OCI-LY3 (cell line): ENCODE data around the gene MRPS31.

Experiments used
- H2AFZ ChIP-seq: fragments of 200-600, 300-600 bp; shearing (Covaris generic); 2 replicates; pipeline ENCODE4 v1.6.0; 2014; ENCODE audit warnings: antibody characterized with exemption, low read depth, low read length
- H3K27ac ChIP-seq: fragments of 200-600, 300-600 bp; sonication (generic); 2 replicates; pipeline ENCODE4 v1.5.1; 2014; ENCODE audit warnings: mild to moderate bottlenecking, low read length, moderate library complexity, mixed read lengths
- H3K27me3 ChIP-seq: fragments of 200-600, 300-600 bp; sonication (generic); 2 replicates; pipeline ENCODE4 v1.6.1; 2014; ENCODE audit warnings: low read depth, low read length, mixed read lengths
- H3K36me3 ChIP-seq: fragments of 200-600, 300-600 bp; sonication (generic); replicated peaks from 2 replicates; pipeline ENCODE3; 2014; ENCODE audit warnings: low read depth, low read length, mixed read lengths
- H3K4me1 ChIP-seq: fragments of 300-600, 200-600 bp; sonication (generic); 2 replicates; pipeline ENCODE4 v1.6.1; 2014; ENCODE audit warnings: low read length, mixed read lengths
- H3K4me2 ChIP-seq: fragments of 200-600, 300-600 bp; sonication (generic); 2 replicates; pipeline ENCODE4 v1.6.1; 2014; ENCODE audit warnings: low read length, mixed read lengths
- H3K4me3 ChIP-seq: fragments of 300-600, 200-600 bp; sonication (generic); 2 replicates; pipeline ENCODE4 v1.5.1; 2014; ENCODE audit warnings: antibody characterized with exemption, mild to moderate bottlenecking, low read length, moderate library complexity
- H3K79me2 ChIP-seq: fragments of 300-600, 200-600 bp; shearing (Covaris generic); 2 replicates; pipeline ENCODE4 v1.6.1; 2014; ENCODE audit warnings: mild to moderate bottlenecking, low read length, mixed read lengths
- H3K9ac ChIP-seq: fragments of 300-600, 200-600 bp; shearing (Covaris generic); 2 replicates; pipeline ENCODE4 v1.6.0; 2014; ENCODE audit warnings: mild to moderate bottlenecking, low read length, moderate library complexity
- H3K9me3 ChIP-seq: fragments of 200-600, 300-600 bp; shearing (Covaris generic); 2 replicates; pipeline ENCODE4 v1.6.1; 2014; ENCODE audit warnings: low read length, mixed read lengths; ENCODE audit not compliant: insufficient read depth
- H4K20me1 ChIP-seq: fragments of 200-600, 300-600 bp; sonication (generic); 2 replicates; pipeline ENCODE4 v1.6.1; 2016; ENCODE audit warnings: low read length, mixed read lengths; ENCODE audit not compliant: insufficient read depth
- EZH2phosphoT487 ChIP-seq: fragments of 200-600 bp; shearing (Covaris generic); IDR thresholded peaks from 2 replicates; pipeline ENCODE4 v1.6.1; 2018; ENCODE audit warnings: antibody characterized with exemption, mixed run types, low read depth
- TF ChIP-seq, protein P1 (sequence below): fragments of 200-600, 300-600 bp; sonication (generic); IDR thresholded peaks from 2 replicates; pipeline ENCODE4 v1.5.1; 2014; ENCODE audit warnings: antibody characterized with exemption, low read length, low read depth

MRPS31 gene

GRCh38 chr13:40694426-40694825, 76.6 kb downstream of the MRPS31 start:
- Histone ChIP-seq H3K4me3 (no peak overlapping the region), H3K9me3 (no peaks in the 10 kb centered on the region), H3K4me2 (peak overlapping the region; percentile 30; the same call in 1 of the 2 replicates), H3K9ac (no peak overlapping the region), H3K27ac (no peak overlapping the region), H2AFZ (peak overlapping the region; percentile 23; the same call in 1 of the 2 replicates), H3K27me3 (no peaks in the 10 kb centered on the region), H3K79me2 (no peaks in the 10 kb centered on the region), H3K36me3 (no peaks in the 10 kb centered on the region), H4K20me1 (no peaks in the 10 kb centered on the region), H3K4me1 (peaks cover 11% of the 10 kb centered on the region)
- TF ChIP-seq EZH2phosphoT487, result no peak
- TF ChIP-seq, protein P1, sequence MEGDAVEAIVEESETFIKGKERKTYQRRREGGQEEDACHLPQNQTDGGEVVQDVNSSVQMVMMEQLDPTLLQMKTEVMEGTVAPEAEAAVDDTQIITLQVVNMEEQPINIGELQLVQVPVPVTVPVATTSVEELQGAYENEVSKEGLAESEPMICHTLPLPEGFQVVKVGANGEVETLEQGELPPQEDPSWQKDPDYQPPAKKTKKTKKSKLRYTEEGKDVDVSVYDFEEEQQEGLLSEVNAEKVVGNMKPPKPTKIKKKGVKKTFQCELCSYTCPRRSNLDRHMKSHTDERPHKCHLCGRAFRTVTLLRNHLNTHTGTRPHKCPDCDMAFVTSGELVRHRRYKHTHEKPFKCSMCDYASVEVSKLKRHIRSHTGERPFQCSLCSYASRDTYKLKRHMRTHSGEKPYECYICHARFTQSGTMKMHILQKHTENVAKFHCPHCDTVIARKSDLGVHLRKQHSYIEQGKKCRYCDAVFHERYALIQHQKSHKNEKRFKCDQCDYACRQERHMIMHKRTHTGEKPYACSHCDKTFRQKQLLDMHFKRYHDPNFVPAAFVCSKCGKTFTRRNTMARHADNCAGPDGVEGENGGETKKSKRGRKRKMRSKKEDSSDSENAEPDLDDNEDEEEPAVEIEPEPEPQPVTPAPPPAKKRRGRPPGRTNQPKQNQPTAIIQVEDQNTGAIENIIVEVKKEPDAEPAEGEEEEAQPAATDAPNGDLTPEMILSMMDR, result no peak

DNA sequence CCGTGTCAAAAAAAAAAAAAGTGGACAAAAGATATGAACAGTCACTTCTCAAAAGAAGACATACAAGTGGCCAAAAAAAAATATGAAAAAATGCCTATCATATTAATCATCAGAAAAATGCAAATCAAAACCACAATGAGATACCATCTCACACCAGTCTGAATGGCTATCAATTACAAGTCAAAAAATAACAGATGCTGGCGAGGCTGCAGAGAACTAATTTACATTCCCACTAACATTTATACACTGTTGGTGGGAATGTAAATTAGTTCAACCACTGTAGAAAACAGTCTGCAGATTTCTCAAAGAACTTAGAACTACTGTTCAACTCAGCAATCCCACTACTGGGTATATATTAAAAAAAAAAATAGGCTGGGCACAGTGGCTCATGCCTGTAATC, 78.0 kb downstream of the MRPS31 start:
- Histone ChIP-seq H3K27ac (no peak overlapping the region), H3K9ac (no peak overlapping the region), H3K79me2 (no peaks in the 10 kb centered on the region), H2AFZ (no peak overlapping the region), H3K4me1 (peaks cover 11% of the 10 kb centered on the region), H3K4me2 (no peak overlapping the region), H3K9me3 (no peaks in the 10 kb centered on the region), H3K27me3 (no peaks in the 10 kb centered on the region), H3K4me3 (no peak overlapping the region), H3K36me3 (no peaks in the 10 kb centered on the region), H4K20me1 (no peaks in the 10 kb centered on the region)
- TF ChIP-seq EZH2phosphoT487, result no peak
- TF ChIP-seq, protein P1, result no peak

DNA sequence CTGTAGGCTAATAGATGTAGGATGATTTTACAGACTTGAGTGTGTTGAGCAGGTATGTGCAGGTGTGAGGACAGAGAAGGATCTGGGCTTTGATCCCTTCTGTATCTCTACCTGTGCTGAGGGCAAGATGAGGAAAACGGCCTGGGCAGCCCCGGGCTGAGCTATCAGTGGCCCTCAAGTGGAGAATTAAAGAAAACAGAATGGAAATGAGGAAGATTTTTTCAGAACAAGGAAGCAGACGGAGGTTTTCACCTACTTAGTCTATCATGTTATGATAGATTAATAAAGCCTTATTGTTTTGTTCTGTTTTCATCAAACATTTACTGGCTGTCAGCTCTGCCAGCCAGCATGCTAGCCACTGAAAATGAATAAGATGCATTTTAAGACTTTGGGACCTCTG, 82.2 kb downstream of the MRPS31 start:
- no peak for TF ChIP-seq EZH2phosphoT487
- TF ChIP-seq, protein P1, result no peak
- Histone ChIP-seq H4K20me1 (no peaks in the 10 kb centered on the region), H3K4me3 (no peak overlapping the region), H2AFZ (no peak overlapping the region), H3K4me1 (peaks cover 2% of the 10 kb centered on the region; the same call in 1 of the 2 replicates), H3K4me2 (no peak overlapping the region), H3K79me2 (no peaks in the 10 kb centered on the region), H3K36me3 (no peaks in the 10 kb centered on the region), H3K27ac (no peak overlapping the region), H3K9ac (no peak overlapping the region), H3K27me3 (no peaks in the 10 kb centered on the region), H3K9me3 (no peaks in the 10 kb centered on the region)

- H3K36me3 ChIP-seq, result no peaks in the 10 kb centered on the region
- H3K27me3 ChIP-seq, result no peaks in the 10 kb centered on the region
- no peak overlapping the region for H3K9ac ChIP-seq
- H3K27ac ChIP-seq, result no peak overlapping the region
- no peak overlapping the region for H2AFZ ChIP-seq
- TF ChIP-seq, protein P1, result peak; percentile 82
- no peak for TF ChIP-seq EZH2phosphoT487
- no peaks in the 10 kb centered on the region for H3K79me2 ChIP-seq
- no peaks in the 10 kb centered on the region for H4K20me1 ChIP-seq
- peak overlapping the region; percentile 27 for H3K4me2 ChIP-seq
- peaks cover 4% of the 10 kb centered on the region for H3K4me1 ChIP-seq
- no peak overlapping the region for H3K4me3 ChIP-seq
- no peaks in the 10 kb centered on the region for H3K9me3 ChIP-seq
Measured at GRCh38 chr13:40682449-40683240, 88.3 kb downstream of the MRPS31 start.
